Omental fat pad (tissue), 4 donors: ENCODE results near the gene ITPR2. TPM values are rescaled to one million over a fixed set of nuclear protein-coding genes. Genes with fewer than 3 reads are reported as not detected.

ENCODE experiments used
- ATAC-seq: fragments of 150-250 bp; one replicate; pipeline ENCODE4 v1.9.1; 2016; ENCODE audit warnings: mild to moderate bottlenecking, moderate library complexity; ENCODE audit not compliant: low FRiP score
- DNase-seq: peaks from one replicate; pipeline ENCODE4 v3.0.0-alpha.2; 2019; ENCODE audit warnings: low spot score
- CTCF ChIP-seq, 3 donors: fragments of 450-650 bp; IDR thresholded peaks; one replicate each; pipeline ENCODE4 v1.5.1; 2016 to 2017; ENCODE audit warnings: antibody characterized with exemption in 3 of 3, mild to moderate bottlenecking in 3 of 3, moderate library complexity in 2 of 3
- total RNA-seq, 4 donors: library from RNA; depleted of rRNA; stranded (reverse); fragments of >200 nt; gene quantifications; one replicate each; pipeline ENCODE4 v1.1.0, GENCODE V29; 2016

ITPR2 gene
- total RNA-seq, 4 donors from 2014 or later = 39.0 to 62.9 (median 47.4) TPM

- no peak for TF ChIP-seq CTCF (IDR thresholded peaks at IDR 0.05)
- DNase-seq (no peak), ATAC-seq (no peak)
Observed at GRCh38 chr12:26400627-26401026, 432.4 kb downstream of the ITPR2 start.

GRCh38 chr12:26399381-26399780, 433.6 kb downstream of the ITPR2 start:
- ATAC-seq = no peak

GRCh38 chr12:26396402-26396801, 436.6 kb downstream of the ITPR2 start:
- TF ChIP-seq CTCF (IDR thresholded peaks at IDR 0.05) = no peak
- no peak for ATAC-seq
- no peak for DNase-seq

More at GRCh38 chr12:26399381-26399780, 433.6 kb downstream of the ITPR2 start:
- no peak for DNase-seq
- TF ChIP-seq CTCF (IDR thresholded peaks at IDR 0.05) = no peak

GRCh38 chr12:26389343-26389742, 443.7 kb downstream of the ITPR2 start:
- DNase-seq (no peak), ATAC-seq (no peak)
- TF ChIP-seq CTCF (IDR thresholded peaks at IDR 0.05) = no peak

- DNase-seq (no peak), ATAC-seq (no peak)
- no peak for TF ChIP-seq CTCF (IDR thresholded peaks at IDR 0.05)
Observed at GRCh38 chr12:26384536-26384935, 448.5 kb downstream of the ITPR2 start.

- TF ChIP-seq CTCF (IDR thresholded peaks at IDR 0.05) = no peak
- ATAC-seq (no peak), DNase-seq (no peak)
Observed at GRCh38 chr12:26383041-26383440, 450.0 kb downstream of the ITPR2 start.

- DNase-seq = no peak
- no peak for TF ChIP-seq CTCF (IDR thresholded peaks at IDR 0.05)
- no peak for ATAC-seq
Observed at GRCh38 chr12:26380897-26381296, 452.1 kb downstream of the ITPR2 start.
